ENCODE data around the gene SWAP70.
"Not testable (repeated sequence)": the region's sequence is repeated elsewhere in the genome, so short reads cannot be mapped to it uniquely, and the experiment has no call there.

The SWAP70 gene

DNA sequence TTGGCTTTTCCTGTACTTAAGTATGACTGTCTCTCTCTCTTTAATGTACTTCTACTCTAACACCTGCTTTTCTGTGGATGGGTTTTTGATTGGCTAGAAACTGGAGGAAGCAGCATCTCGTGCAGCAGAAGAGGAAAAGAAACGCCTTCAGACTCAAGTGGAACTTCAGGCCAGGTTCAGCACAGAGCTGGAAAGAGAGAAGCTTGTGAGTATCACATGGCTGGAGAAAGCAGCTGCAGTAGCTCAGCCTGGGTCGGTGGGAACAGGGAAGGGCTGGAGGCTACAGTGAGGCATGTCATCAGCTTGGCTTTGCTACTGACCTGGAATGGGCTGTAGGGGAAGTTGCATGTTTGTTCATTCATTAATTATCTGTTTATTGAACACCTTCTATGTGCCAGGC is 74.2 kb downstream of the SWAP70 start:
- Histone ChIP-seq H3K4me1 (ENCODE audit: control insufficient read depth, insufficient read depth, low read length) (no peaks in the 10 kb centered on the region), H3K27me3 (ENCODE audit: control insufficient read depth, insufficient read depth, low read length) (no peaks in the 10 kb centered on the region), H3K4me3 (ENCODE audit: low read depth, low read length) (no peak overlapping the region), H3K9me3 (ENCODE audit: control insufficient read depth, insufficient read depth, low read length) (no peaks in the 10 kb centered on the region), H3K9ac (ENCODE audit: low read depth, low read length) (no peak overlapping the region), H3K27ac (ENCODE audit: low read depth, low read length) (no peak overlapping the region), H3K36me3 (ENCODE audit: control insufficient read depth, insufficient read depth, low read length) (peaks cover 76% of the 10 kb centered on the region)

GRCh38 chr11:9738707-9739106 is 74.8 kb downstream of the SWAP70 start:
- H3K36me3 ChIP-seq (ENCODE audit: control insufficient read depth, insufficient read depth, low read length), result peaks cover 70% of the 10 kb centered on the region
- H3K27ac ChIP-seq (ENCODE audit: low read depth, low read length), result no peak overlapping the region
- no peaks in the 10 kb centered on the region for H3K4me1 ChIP-seq (ENCODE audit: control insufficient read depth, insufficient read depth, low read length)
- H3K9me3 ChIP-seq (ENCODE audit: control insufficient read depth, insufficient read depth, low read length), result no peaks in the 10 kb centered on the region
- no peak overlapping the region for H3K9ac ChIP-seq (ENCODE audit: low read depth, low read length)
- H3K4me3 ChIP-seq (ENCODE audit: low read depth, low read length), result no peak overlapping the region
- no peaks in the 10 kb centered on the region for H3K27me3 ChIP-seq (ENCODE audit: control insufficient read depth, insufficient read depth, low read length)

GRCh38 chr11:9739123-9739900 is 75.4 kb downstream of the SWAP70 start:
- Histone ChIP-seq H3K27ac (ENCODE audit: low read depth, low read length) (no peak overlapping the region), H3K36me3 (ENCODE audit: control insufficient read depth, insufficient read depth, low read length) (peaks cover 64% of the 10 kb centered on the region), H3K4me3 (ENCODE audit: low read depth, low read length) (no peak overlapping the region), H3K4me1 (ENCODE audit: control insufficient read depth, insufficient read depth, low read length) (no peaks in the 10 kb centered on the region), H3K9ac (ENCODE audit: low read depth, low read length) (no peak overlapping the region), H3K9me3 (ENCODE audit: control insufficient read depth, insufficient read depth, low read length) (no peaks in the 10 kb centered on the region), H3K27me3 (ENCODE audit: control insufficient read depth, insufficient read depth, low read length) (no peaks in the 10 kb centered on the region)

GRCh38 chr11:9740202-9740883 is 76.5 kb downstream of the SWAP70 start:
- peaks cover 64% of the 10 kb centered on the region for H3K36me3 ChIP-seq (ENCODE audit: control insufficient read depth, insufficient read depth, low read length)
- H3K4me3 ChIP-seq (ENCODE audit: low read depth, low read length), result no peak overlapping the region
- H3K27ac ChIP-seq (ENCODE audit: low read depth, low read length), result no peak overlapping the region
- no peak overlapping the region for H3K9ac ChIP-seq (ENCODE audit: low read depth, low read length)
- no peaks in the 10 kb centered on the region for H3K9me3 ChIP-seq (ENCODE audit: control insufficient read depth, insufficient read depth, low read length)
- H3K27me3 ChIP-seq (ENCODE audit: control insufficient read depth, insufficient read depth, low read length), result no peaks in the 10 kb centered on the region
- H3K4me1 ChIP-seq (ENCODE audit: control insufficient read depth, insufficient read depth, low read length), result no peaks in the 10 kb centered on the region

DNA sequence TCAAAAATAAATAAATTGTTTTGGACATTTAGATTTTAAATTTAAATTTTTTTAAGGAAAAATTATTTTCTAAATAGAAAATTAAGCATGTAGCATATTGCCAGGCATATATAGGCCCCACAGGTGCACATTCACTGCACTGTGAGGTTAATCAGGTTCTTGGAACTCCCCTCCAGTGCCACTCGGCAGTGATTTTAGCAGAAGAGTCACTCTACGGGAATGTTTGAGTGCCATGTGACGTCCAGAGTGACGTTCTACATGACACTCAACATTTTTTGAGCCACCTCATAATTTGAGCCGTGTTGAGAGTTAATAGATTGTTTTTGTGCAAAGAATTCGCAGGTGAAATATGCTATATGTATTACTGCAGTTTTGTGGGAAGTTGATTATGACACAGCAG is 77.4 kb downstream of the SWAP70 start:
- Histone ChIP-seq H3K27ac (ENCODE audit: low read depth, low read length) (no peak overlapping the region), H3K9me3 (ENCODE audit: control insufficient read depth, insufficient read depth, low read length) (no peaks in the 10 kb centered on the region), H3K36me3 (ENCODE audit: control insufficient read depth, insufficient read depth, low read length) (peaks cover 71% of the 10 kb centered on the region), H3K27me3 (ENCODE audit: control insufficient read depth, insufficient read depth, low read length) (no peaks in the 10 kb centered on the region), H3K4me3 (ENCODE audit: low read depth, low read length) (no peak overlapping the region), H3K4me1 (ENCODE audit: control insufficient read depth, insufficient read depth, low read length) (no peaks in the 10 kb centered on the region), H3K9ac (ENCODE audit: low read depth, low read length) (no peak overlapping the region)

- not testable (repeated sequence) for H3K4me3 ChIP-seq (ENCODE audit: low read depth, low read length); H3K4me1 ChIP-seq (ENCODE audit: control insufficient read depth, insufficient read depth, low read length); H3K27me3 ChIP-seq (ENCODE audit: control insufficient read depth, insufficient read depth, low read length); H3K27ac ChIP-seq (ENCODE audit: low read depth, low read length); H3K9ac ChIP-seq (ENCODE audit: low read depth, low read length); H3K9me3 ChIP-seq (ENCODE audit: control insufficient read depth, insufficient read depth, low read length)
- H3K36me3 ChIP-seq (ENCODE audit: control insufficient read depth, insufficient read depth, low read length), result peaks cover 66% of the 10 kb centered on the region
Measured at GRCh38 chr11:9743512-9743911, 79.6 kb downstream of the SWAP70 start.

GRCh38 chr11:9745411-9746211 is 81.7 kb downstream of the SWAP70 start:
- H3K4me1 ChIP-seq (ENCODE audit: control insufficient read depth, insufficient read depth, low read length), result 0 out of 2 replicates have a peak, but pooled peaks cover 2% of the 10 kb centered on the region
- H3K9ac ChIP-seq (ENCODE audit: low read depth, low read length), result no peak overlapping the region
- H3K27ac ChIP-seq (ENCODE audit: low read depth, low read length), result no peak overlapping the region
- peaks cover 55% of the 10 kb centered on the region for H3K36me3 ChIP-seq (ENCODE audit: control insufficient read depth, insufficient read depth, low read length)
- no peaks in the 10 kb centered on the region for H3K9me3 ChIP-seq (ENCODE audit: control insufficient read depth, insufficient read depth, low read length)
- H3K4me3 ChIP-seq (ENCODE audit: low read depth, low read length), result no peak overlapping the region
- no peaks in the 10 kb centered on the region for H3K27me3 ChIP-seq (ENCODE audit: control insufficient read depth, insufficient read depth, low read length)

DNA sequence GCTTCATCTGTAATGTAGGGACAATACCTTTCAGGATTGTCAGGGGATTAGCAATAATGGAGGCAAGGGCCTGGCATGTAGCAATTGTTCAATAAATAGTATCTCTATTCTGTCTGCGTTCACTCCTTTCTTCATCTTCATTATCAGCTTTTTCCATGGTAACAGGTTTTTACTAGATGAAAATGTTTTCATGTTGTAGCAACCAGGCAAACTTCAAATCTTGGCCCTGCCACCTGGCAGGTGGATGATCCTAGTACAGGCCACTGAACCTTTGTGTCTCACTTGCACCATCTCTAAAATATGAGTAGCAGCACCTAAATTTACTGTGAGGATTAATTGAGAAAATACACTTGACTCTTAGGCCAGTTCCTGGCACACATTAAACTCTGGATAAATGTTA is 83.4 kb downstream of the SWAP70 start:
- H3K27me3 ChIP-seq (ENCODE audit: control insufficient read depth, insufficient read depth, low read length), result no peaks in the 10 kb centered on the region
- no peaks in the 10 kb centered on the region for H3K9me3 ChIP-seq (ENCODE audit: control insufficient read depth, insufficient read depth, low read length)
- H3K27ac ChIP-seq (ENCODE audit: low read depth, low read length), result no peak overlapping the region
- H3K9ac ChIP-seq (ENCODE audit: low read depth, low read length), result no peak overlapping the region
- H3K4me3 ChIP-seq (ENCODE audit: low read depth, low read length), result no peak overlapping the region
- H3K36me3 ChIP-seq (ENCODE audit: control insufficient read depth, insufficient read depth, low read length), result peaks cover 55% of the 10 kb centered on the region
- 0 out of 2 replicates have a peak, but pooled peaks cover 2% of the 10 kb centered on the region for H3K4me1 ChIP-seq (ENCODE audit: control insufficient read depth, insufficient read depth, low read length)

DNA sequence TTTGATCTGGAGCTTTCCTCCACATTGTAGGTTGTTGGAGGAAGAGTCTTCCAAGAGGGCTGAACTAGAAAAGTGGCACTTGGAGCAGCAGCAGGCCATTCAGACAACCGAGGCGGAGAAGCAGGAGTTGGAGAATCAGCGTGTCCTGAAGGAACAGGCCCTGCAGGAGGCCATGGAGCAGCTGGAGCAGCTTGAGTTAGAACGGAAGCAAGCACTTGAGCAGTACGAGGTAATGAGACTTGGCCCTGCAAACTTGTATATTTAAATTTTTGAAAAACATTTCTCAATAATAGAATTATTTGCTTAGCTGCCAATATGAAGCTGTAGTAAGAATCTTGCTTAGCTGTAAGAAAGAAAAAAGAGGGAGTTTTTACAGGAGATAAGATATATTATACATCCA is 84.0 kb downstream of the SWAP70 start:
- no peak overlapping the region for H3K4me3 ChIP-seq (ENCODE audit: low read depth, low read length)
- H3K9ac ChIP-seq (ENCODE audit: low read depth, low read length), result no peak overlapping the region
- H3K27ac ChIP-seq (ENCODE audit: low read depth, low read length), result no peak overlapping the region
- H3K4me1 ChIP-seq (ENCODE audit: control insufficient read depth, insufficient read depth, low read length), result 0 out of 2 replicates have a peak, but pooled peaks cover 2% of the 10 kb centered on the region
- H3K9me3 ChIP-seq (ENCODE audit: control insufficient read depth, insufficient read depth, low read length), result no peaks in the 10 kb centered on the region
- H3K27me3 ChIP-seq (ENCODE audit: control insufficient read depth, insufficient read depth, low read length), result no peaks in the 10 kb centered on the region
- peaks cover 52% of the 10 kb centered on the region for H3K36me3 ChIP-seq (ENCODE audit: control insufficient read depth, insufficient read depth, low read length)

- no peaks in the 10 kb centered on the region for H3K9me3 ChIP-seq (ENCODE audit: control insufficient read depth, insufficient read depth, low read length)
- no peak overlapping the region for H3K9ac ChIP-seq (ENCODE audit: low read depth, low read length)
- H3K4me3 ChIP-seq (ENCODE audit: low read depth, low read length), result no peak overlapping the region
- H3K36me3 ChIP-seq (ENCODE audit: control insufficient read depth, insufficient read depth, low read length), result peaks cover 52% of the 10 kb centered on the region
- H3K4me1 ChIP-seq (ENCODE audit: control insufficient read depth, insufficient read depth, low read length), result 0 out of 2 replicates have a peak, but pooled peaks cover 2% of the 10 kb centered on the region
- no peaks in the 10 kb centered on the region for H3K27me3 ChIP-seq (ENCODE audit: control insufficient read depth, insufficient read depth, low read length)
- H3K27ac ChIP-seq (ENCODE audit: low read depth, low read length), result no peak overlapping the region
Measured at GRCh38 chr11:9748361-9748970, 84.6 kb downstream of the SWAP70 start.
